ENCODE results near the gene UBE2Q1. TPM values are rescaled to one million over a fixed set of nuclear protein-coding genes. Genes with fewer than 3 reads are reported as not detected.

UBE2Q1 gene
- total RNA-seq, 1 experiment from 2014 or later = 62.7 TPM

- no peaks in the 10 kb centered on the region for H3K27me3 Mint-ChIP-seq (ENCODE audit: low read depth)
- CTCF ChIA-PET = interaction anchor here (1.2 to 3.6 kb wide), 2 partner anchors 18 kb away, joined by 5 to 9 read pairs; no protein-coding TSS in a partner anchor
- peaks cover 26% of the 10 kb centered on the region for H3K36me3 Mint-ChIP-seq
- peaks cover 9% of the 10 kb centered on the region for H3K4me1 Mint-ChIP-seq
- H3K9me3 Mint-ChIP-seq = no peaks in the 10 kb centered on the region
- no peak overlapping the region for H3K4me3 Mint-ChIP-seq
- no peak overlapping the region; the same call in 1 of the 2 replicates for H3K27ac Mint-ChIP-seq
- TF ChIP-seq ZMAT4 (CRISPR knock-in tag; IDR thresholded peaks at IDR 0.05) = no peak
- TF ChIP-seq PREB (CRISPR knock-in tag; IDR thresholded peaks at IDR 0.05; ENCODE audit: borderline replicate concordance) = no peak
- TF ChIP-seq IRF2 (CRISPR knock-in tag; IDR thresholded peaks at IDR 0.05; ENCODE audit: borderline replicate concordance, low read depth) = no peak
- no peak for TF ChIP-seq STAT6 (CRISPR knock-in tag; conservative IDR thresholded peaks at IDR 0.05; ENCODE audit: low read depth)
- no peak for TF ChIP-seq FOXJ3 (CRISPR knock-in tag; IDR thresholded peaks at IDR 0.05; ENCODE audit: borderline replicate concordance)
- no peak for TF ChIP-seq ZSCAN18 (CRISPR knock-in tag; IDR thresholded peaks at IDR 0.05)
- no peak for TF ChIP-seq ATF1 (CRISPR knock-in tag; IDR thresholded peaks at IDR 0.05)
- TF ChIP-seq SOX15 (CRISPR knock-in tag; IDR thresholded peaks at IDR 0.05) = no peak
- TF ChIP-seq HMGXB4 (CRISPR knock-in tag; IDR thresholded peaks at IDR 0.05) = no peak
- TF ChIP-seq NFE2L1 (CRISPR knock-in tag; IDR thresholded peaks at IDR 0.05) = no peak
- no peak for TF ChIP-seq ZNF416 (CRISPR knock-in tag; IDR thresholded peaks at IDR 0.05)
- no peak for TF ChIP-seq MYBL2 (CRISPR knock-in tag; IDR thresholded peaks at IDR 0.05)
- TF ChIP-seq GABPB1 (CRISPR knock-in tag; IDR thresholded peaks at IDR 0.05) = no peak
- TF ChIP-seq ATF3 (CRISPR knock-in tag; conservative IDR thresholded peaks at IDR 0.05) = no peak
- TF ChIP-seq SMAD3 (CRISPR knock-in tag; IDR thresholded peaks at IDR 0.05; ENCODE audit: borderline replicate concordance) = no peak
- no peak for TF ChIP-seq HMGA2 (CRISPR knock-in tag; IDR thresholded peaks at IDR 0.05)
- TF ChIP-seq KAT7 (CRISPR knock-in tag; IDR thresholded peaks at IDR 0.05; ENCODE audit: borderline replicate concordance) = no peak
- no peak for TF ChIP-seq NR1H2 (CRISPR knock-in tag; IDR thresholded peaks at IDR 0.05)
- no peak for TF ChIP-seq TP53 (CRISPR knock-in tag; IDR thresholded peaks at IDR 0.05)
- no peak for DNase-seq (ENCODE audit: low spot score)
- POLR2A ChIA-PET = interaction anchor here (1.8 kb wide), 1 partner anchor 10 kb away, joined by 5 read pairs; the partner anchor contains the start of gene CHRNB2
- ATAC-seq = no peak
Measured at GRCh38 chr1:154577346-154578057, 19.0 kb upstream of the UBE2Q1 start.

Data from WTC11 (cell line).